SK-MEL-5 (cell line): ENCODE measurements around the gene RHBDL1. TPM values are rescaled to one million over a fixed set of nuclear protein-coding genes. Genes with fewer than 3 reads are reported as not detected.

Source experiments
- DNase-seq: peaks from one replicate; pipeline ENCODE4 v3.0.0-alpha.2; 2016; ENCODE audit warnings: low read depth, low spot score
- in situ Hi-C: cut with HindIII; loops from 2 replicates; pipeline ENCODE4 v1.10.0; 2016; ENCODE audit warnings: low sequenced_read_pairs, high pct_unique_total_duplicates, low pct_unique_long_range_greater_than_20kb
- total RNA-seq: library from RNA; depleted of rRNA; stranded (reverse); fragments of >200 nt; shearing (Covaris generic); gene quantifications from 2 replicates; pipeline ENCODE4 v1.2.3, GENCODE V29; 2014

RHBDL1 gene
- total RNA-seq, 1 experiment from 2014 or later: 0.34 TPM

- peak; percentile 73 for DNase-seq
- in situ Hi-C loops: no loop called here
These were observed 3.7 kb downstream of the RHBDL1 start for GRCh38 chr16:678858-679813.

GRCh38 chr16:679814-680624 is 4.5 kb downstream of the RHBDL1 start, which contains the start of gene STUB1:
Gene STUB1, plus strand, starts transcription at chr16:680410. Its CDS starts 116 bp downstream, at chr16:680526.
- in situ Hi-C loops: no loop called here

GRCh38 chr16:680625-680945 is 5.1 kb downstream of the RHBDL1 start:
- in situ Hi-C loops: no loop called here
- no peak for DNase-seq

More at GRCh38 chr16:679814-680624, 4.5 kb downstream of the RHBDL1 start, which contains the start of gene STUB1:
- DNase-seq: peak; percentile 80

- DNase-seq: no peak
- in situ Hi-C loops: no loop called here
These were observed 5.7 kb downstream of the RHBDL1 start for GRCh38 chr16:680967-681745.

- no peak for DNase-seq
- in situ Hi-C loops: no loop called here
These were observed 6.4 kb downstream of the RHBDL1 start for GRCh38 chr16:681746-682427.

- in situ Hi-C loops: no loop called here
- DNase-seq: no peak
These were observed 7.3 kb downstream of the RHBDL1 start for GRCh38 chr16:682493-683395.

GRCh38 chr16:683396-684070 is 8.1 kb downstream of the RHBDL1 start:
- in situ Hi-C loops: no loop called here
- DNase-seq: no peak

- DNase-seq: peak; percentile 93
- in situ Hi-C loops: no loop called here
These were observed 8.8 kb downstream of the RHBDL1 start, which contains the start of gene JMJD8 for GRCh38 chr16:684071-684794. Gene JMJD8, minus strand, starts transcription at chr16:684334. Its CDS starts 15 bp downstream, at chr16:684319.

- in situ Hi-C loops: no loop called here
- DNase-seq: no peak
These were observed 9.7 kb downstream of the RHBDL1 start for GRCh38 chr16:684961-685696.

GRCh38 chr16:685967-686366 is 10.5 kb downstream of the RHBDL1 start:
- peak; percentile 61 for DNase-seq
- in situ Hi-C loops: no loop called here

- DNase-seq: no peak
- in situ Hi-C loops: no loop called here
These were observed 11.2 kb downstream of the RHBDL1 start for GRCh38 chr16:686459-687260.

- in situ Hi-C loops: no loop called here
- DNase-seq: no peak
These were observed 12.0 kb downstream of the RHBDL1 start for GRCh38 chr16:687499-687898.

GRCh38 chr16:689175-689897 is 13.9 kb downstream of the RHBDL1 start:
- in situ Hi-C loops: no loop called here
- DNase-seq: no peak
